ENCODE data around the gene MYOD1. TPM values are rescaled to one million over a fixed set of nuclear protein-coding genes. Genes with fewer than 3 reads are reported as not detected.

MYOD1 gene
- total RNA-seq, 1 experiment from 2014 or later: not detected

- Histone ChIP-seq H3K9ac (ENCODE audit: low read length) (no peak overlapping the region), H4K20me1 (ENCODE audit: insufficient read depth) (no peaks in the 10 kb centered on the region), H3K9me2 (ENCODE audit: insufficient read depth) (no peaks in the 10 kb centered on the region), H3K4me2 (ENCODE audit: low read length) (no peak overlapping the region), H3K27me3 (ENCODE audit: insufficient read depth, low read length) (no peaks in the 10 kb centered on the region; the same call in 1 of the 2 replicates), H3K4me1 (ENCODE audit: control insufficient read depth in 1 of 2, insufficient read depth in 2 of 2, low read length in 2 of 2) (0 out of 4 replicates have a peak, but pooled peaks cover 0 to 5% of the 10 kb centered on the region in 2 experiments), H3K79me2 (ENCODE audit: insufficient read depth, low read length) (no peaks in the 10 kb centered on the region), H2AFZ (ENCODE audit: low read depth, low read length, poor library complexity, severe bottlenecking) (no peak overlapping the region), H3K9me3 (ENCODE audit: control insufficient read depth in 1 of 2, insufficient read depth in 1 of 2, low read depth in 1 of 2, low read length in 2 of 2) (no peaks in the 10 kb centered on the region), H3K27ac (ENCODE audit: low read depth, low read length) (no peak overlapping the region), H3K36me3 (ENCODE audit: control insufficient read depth in 1 of 2, insufficient read depth in 2 of 2, low read length in 2 of 2) (no peaks in the 10 kb centered on the region), H3K4me3 (replicated peaks in 1 of 2; ENCODE audit: low read depth in 1 of 2, low read length in 2 of 2) (no peak overlapping the region)
- no peak for TF ChIP-seq EGR1 (IDR thresholded peaks at IDR 0.05; ENCODE audit: low read depth)
- TF ChIP-seq EZH2 (IDR thresholded peaks at IDR 0.05): no peak
- TF ChIP-seq ELF1 (IDR thresholded peaks at IDR 0.05; ENCODE audit: borderline replicate concordance, low read depth): no peak
- DNase-seq (ENCODE audit: low read depth, low spot score): no peak
- intact Hi-C loops (cut with micrococcal nuclease): no loop called here
- POLR2A ChIA-PET: no interaction called here
- RAD21 ChIA-PET (ENCODE audit: low non-redundant PET in 1 of 2, low total read pairs in 2 of 2, uncharacterized antibody in 2 of 2, unreplicated experiment in 2 of 2): no interaction called here
- BruUV-seq (replicated peaks): no TSS peak
- no peak for ATAC-seq
- CTCF ChIA-PET: interaction anchor here (2.4 kb wide), 1 partner anchor 17 kb away, joined by 9 read pairs; no protein-coding TSS in a partner anchor
Observed at GRCh38 chr11:17748044-17748443, 28.7 kb downstream of the MYOD1 start.

GRCh38 chr11:17748761-17749721 lies 29.7 kb downstream of the MYOD1 start:
- Histone ChIP-seq H3K36me3 (ENCODE audit: control insufficient read depth in 1 of 2, insufficient read depth in 2 of 2, low read length in 2 of 2) (no peaks in the 10 kb centered on the region), H3K9me3 (ENCODE audit: control insufficient read depth in 1 of 2, insufficient read depth in 1 of 2, low read depth in 1 of 2, low read length in 2 of 2) (no peaks in the 10 kb centered on the region), H4K20me1 (ENCODE audit: insufficient read depth) (no peaks in the 10 kb centered on the region), H3K27ac (ENCODE audit: low read depth, low read length) (no peak overlapping the region), H3K4me1 (ENCODE audit: control insufficient read depth in 1 of 2, insufficient read depth in 2 of 2, low read length in 2 of 2) (0 out of 4 replicates have a peak, but pooled peaks cover 0 to under 1% of the 10 kb centered on the region in 2 experiments), H3K4me2 (ENCODE audit: low read length) (no peak overlapping the region), H3K27me3 (ENCODE audit: insufficient read depth, low read length) (peaks cover 2% of the 10 kb centered on the region; the same call in 1 of the 2 replicates), H3K4me3 (replicated peaks in 1 of 2; ENCODE audit: low read depth in 1 of 2, low read length in 2 of 2) (no peak overlapping the region), H3K9ac (ENCODE audit: low read length) (no peak overlapping the region), H3K79me2 (ENCODE audit: insufficient read depth, low read length) (no peaks in the 10 kb centered on the region), H2AFZ (ENCODE audit: low read depth, low read length, poor library complexity, severe bottlenecking) (no peak overlapping the region), H3K9me2 (ENCODE audit: insufficient read depth) (no peaks in the 10 kb centered on the region)
- DNase-seq (ENCODE audit: low read depth, low spot score) (no peak), ATAC-seq (no peak)
- RAD21 ChIA-PET (ENCODE audit: low non-redundant PET in 1 of 2, low total read pairs in 2 of 2, uncharacterized antibody in 2 of 2, unreplicated experiment in 2 of 2): no interaction called here
- CTCF ChIA-PET: no interaction called here
- POLR2A ChIA-PET: no interaction called here
- no TSS peak for BruUV-seq (replicated peaks)
- intact Hi-C loops (cut with micrococcal nuclease): no loop called here
- no peak for TF ChIP-seq EZH2 (IDR thresholded peaks at IDR 0.05)
- no peak for TF ChIP-seq SP1 (IDR thresholded peaks at IDR 0.05; ENCODE audit: low read depth)
- no peak for TF ChIP-seq ELF1 (IDR thresholded peaks at IDR 0.05; ENCODE audit: borderline replicate concordance, low read depth)
- TF ChIP-seq CBX3 (IDR thresholded peaks at IDR 0.05; ENCODE audit: low read depth): no peak
- TF ChIP-seq ATF3 (IDR thresholded peaks at IDR 0.05): no peak
- TF ChIP-seq, protein P1, sequence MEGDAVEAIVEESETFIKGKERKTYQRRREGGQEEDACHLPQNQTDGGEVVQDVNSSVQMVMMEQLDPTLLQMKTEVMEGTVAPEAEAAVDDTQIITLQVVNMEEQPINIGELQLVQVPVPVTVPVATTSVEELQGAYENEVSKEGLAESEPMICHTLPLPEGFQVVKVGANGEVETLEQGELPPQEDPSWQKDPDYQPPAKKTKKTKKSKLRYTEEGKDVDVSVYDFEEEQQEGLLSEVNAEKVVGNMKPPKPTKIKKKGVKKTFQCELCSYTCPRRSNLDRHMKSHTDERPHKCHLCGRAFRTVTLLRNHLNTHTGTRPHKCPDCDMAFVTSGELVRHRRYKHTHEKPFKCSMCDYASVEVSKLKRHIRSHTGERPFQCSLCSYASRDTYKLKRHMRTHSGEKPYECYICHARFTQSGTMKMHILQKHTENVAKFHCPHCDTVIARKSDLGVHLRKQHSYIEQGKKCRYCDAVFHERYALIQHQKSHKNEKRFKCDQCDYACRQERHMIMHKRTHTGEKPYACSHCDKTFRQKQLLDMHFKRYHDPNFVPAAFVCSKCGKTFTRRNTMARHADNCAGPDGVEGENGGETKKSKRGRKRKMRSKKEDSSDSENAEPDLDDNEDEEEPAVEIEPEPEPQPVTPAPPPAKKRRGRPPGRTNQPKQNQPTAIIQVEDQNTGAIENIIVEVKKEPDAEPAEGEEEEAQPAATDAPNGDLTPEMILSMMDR (IDR thresholded peaks at IDR 0.05 in 2 of 3, conservative IDR thresholded peaks at IDR 0.05 in 1 of 3; ENCODE audit: borderline replicate concordance in 1 of 3, insufficient read depth in 1 of 3, low read depth in 2 of 3, low read length in 2 of 3): no peak
- no peak for TF ChIP-seq CEBPB (IDR thresholded peaks at IDR 0.05; ENCODE audit: low read depth)
- TF ChIP-seq EZH2phosphoT487 (IDR thresholded peaks at IDR 0.05; ENCODE audit: borderline replicate concordance): no peak
- TF ChIP-seq YY1 (IDR thresholded peaks at IDR 0.05; ENCODE audit: extremely low read depth, insufficient replicate concordance, low read depth, low read length): no peak
- TF ChIP-seq, protein P2, sequence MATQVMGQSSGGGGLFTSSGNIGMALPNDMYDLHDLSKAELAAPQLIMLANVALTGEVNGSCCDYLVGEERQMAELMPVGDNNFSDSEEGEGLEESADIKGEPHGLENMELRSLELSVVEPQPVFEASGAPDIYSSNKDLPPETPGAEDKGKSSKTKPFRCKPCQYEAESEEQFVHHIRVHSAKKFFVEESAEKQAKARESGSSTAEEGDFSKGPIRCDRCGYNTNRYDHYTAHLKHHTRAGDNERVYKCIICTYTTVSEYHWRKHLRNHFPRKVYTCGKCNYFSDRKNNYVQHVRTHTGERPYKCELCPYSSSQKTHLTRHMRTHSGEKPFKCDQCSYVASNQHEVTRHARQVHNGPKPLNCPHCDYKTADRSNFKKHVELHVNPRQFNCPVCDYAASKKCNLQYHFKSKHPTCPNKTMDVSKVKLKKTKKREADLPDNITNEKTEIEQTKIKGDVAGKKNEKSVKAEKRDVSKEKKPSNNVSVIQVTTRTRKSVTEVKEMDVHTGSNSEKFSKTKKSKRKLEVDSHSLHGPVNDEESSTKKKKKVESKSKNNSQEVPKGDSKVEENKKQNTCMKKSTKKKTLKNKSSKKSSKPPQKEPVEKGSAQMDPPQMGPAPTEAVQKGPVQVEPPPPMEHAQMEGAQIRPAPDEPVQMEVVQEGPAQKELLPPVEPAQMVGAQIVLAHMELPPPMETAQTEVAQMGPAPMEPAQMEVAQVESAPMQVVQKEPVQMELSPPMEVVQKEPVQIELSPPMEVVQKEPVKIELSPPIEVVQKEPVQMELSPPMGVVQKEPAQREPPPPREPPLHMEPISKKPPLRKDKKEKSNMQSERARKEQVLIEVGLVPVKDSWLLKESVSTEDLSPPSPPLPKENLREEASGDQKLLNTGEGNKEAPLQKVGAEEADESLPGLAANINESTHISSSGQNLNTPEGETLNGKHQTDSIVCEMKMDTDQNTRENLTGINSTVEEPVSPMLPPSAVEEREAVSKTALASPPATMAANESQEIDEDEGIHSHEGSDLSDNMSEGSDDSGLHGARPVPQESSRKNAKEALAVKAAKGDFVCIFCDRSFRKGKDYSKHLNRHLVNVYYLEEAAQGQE (IDR thresholded peaks at IDR 0.05; ENCODE audit: low read depth): no peak
- TF ChIP-seq ZNF274 (IDR thresholded peaks at IDR 0.05; ENCODE audit: low read depth, low read length): no peak
